Common myeloid progenitor, CD34-positive (primary cell): Measurements from ENCODE around the gene PDGFA.
"Not testable (repeated sequence)": the region's sequence is repeated elsewhere in the genome, so short reads cannot be mapped to it uniquely, and the experiment has no call there.

Experiments
- CTCF ChIA-PET: fragments of 350-600 bp; sonication (Branson Sonifier 250); formaldehyde crosslinking; loops from one replicate; lab custom pipeline; 2021; ENCODE audit warnings: antibody characterized with exemption; lab: Charles Lee
- POLR2A ChIA-PET: fragments of 350-600 bp; sonication (Branson Sonifier 250); formaldehyde crosslinking; loops from one replicate; lab custom pipeline; 2021; ENCODE audit warnings: antibody characterized with exemption; lab: Charles Lee
- DNase-seq, 3 donors: peaks; one replicate each; pipeline versions ENCODE4 v3.0.0 to v3.0.0-alpha.2; 2013
- H3K27ac ChIP-seq, 2 experiments: 1 replicate in 1 of 2; 2 replicates in 1 of 2; pipeline ENCODE4 v1.7.0; 2013; ENCODE audit warnings: inconsistent platforms in 2 of 2, low read length in 2 of 2, mild to moderate bottlenecking in 2 of 2, low read depth in 1 of 2, moderate library complexity in 1 of 2; ENCODE audit not compliant: severe bottlenecking in 2 of 2, insufficient read depth in 1 of 2, poor library complexity in 1 of 2
- H3K27me3 ChIP-seq, 5 experiments: replicated peaks in 2 of 5; 1 replicate in 3 of 5; 2 replicates in 2 of 5; pipeline versions ENCODE4 v1.6.1 to v1.7.0; 2013; ENCODE audit warnings: low read length in 4 of 5, mild to moderate bottlenecking in 2 of 5, moderate library complexity in 2 of 5, inconsistent platforms in 1 of 5; ENCODE audit not compliant: insufficient read depth in 5 of 5, control insufficient read depth in 4 of 5
- H3K36me3 ChIP-seq, 4 experiments: 1 replicate in 2 of 4; 2 replicates in 2 of 4; pipeline versions ENCODE4 v1.6.1 to v1.7.0; 2013; ENCODE audit warnings: low read length in 3 of 4, control low read depth in 1 of 4, mild to moderate bottlenecking in 1 of 4; ENCODE audit not compliant: control insufficient read depth in 4 of 4, insufficient read depth in 4 of 4
- H3K4me1 ChIP-seq, 4 experiments: 1 replicate in 3 of 4; 2 replicates in 1 of 4; pipeline versions ENCODE4 v1.6.1 to v1.7.1; 2013; ENCODE audit warnings: low read length in 3 of 4, mild to moderate bottlenecking in 3 of 4, control low read depth in 1 of 4, inconsistent platforms in 1 of 4, moderate library complexity in 1 of 4; ENCODE audit not compliant: control insufficient read depth in 4 of 4, insufficient read depth in 4 of 4; ENCODE audit errors: control extremely low read depth in 1 of 4
- H3K4me3 ChIP-seq, 7 experiments: 1 replicate in 4 of 7; 2 replicates in 3 of 7; pipeline versions ENCODE4 v1.5.1 to v1.7.0; 2013; ENCODE audit warnings: mild to moderate bottlenecking in 7 of 7, low read length in 6 of 7, moderate library complexity in 6 of 7, inconsistent platforms in 2 of 7, low read depth in 2 of 7, control low read depth in 1 of 7; ENCODE audit not compliant: insufficient read depth in 4 of 7, control insufficient read depth in 1 of 7; ENCODE audit errors: extremely low read depth in 1 of 7
- H3K9me3 ChIP-seq, 5 experiments: 1 replicate in 4 of 5; 2 replicates in 1 of 5; pipeline versions ENCODE4 v1.6.1 to v1.7.1; 2013; ENCODE audit warnings: low read length in 4 of 5, mild to moderate bottlenecking in 2 of 5, inconsistent platforms in 1 of 5, low read depth in 1 of 5, moderate library complexity in 1 of 5; ENCODE audit not compliant: control insufficient read depth in 4 of 5, insufficient read depth in 2 of 5; ENCODE audit errors: control extremely low read depth in 1 of 5
- WGBS: methylation state at CpG from one replicate; pipeline ENCODE4 v1.1.5; 2013; ENCODE audit not compliant: insufficient coverage; 5-methylcytosine and 5-hydroxymethylcytosine counted together

Gene PDGFA

DNA sequence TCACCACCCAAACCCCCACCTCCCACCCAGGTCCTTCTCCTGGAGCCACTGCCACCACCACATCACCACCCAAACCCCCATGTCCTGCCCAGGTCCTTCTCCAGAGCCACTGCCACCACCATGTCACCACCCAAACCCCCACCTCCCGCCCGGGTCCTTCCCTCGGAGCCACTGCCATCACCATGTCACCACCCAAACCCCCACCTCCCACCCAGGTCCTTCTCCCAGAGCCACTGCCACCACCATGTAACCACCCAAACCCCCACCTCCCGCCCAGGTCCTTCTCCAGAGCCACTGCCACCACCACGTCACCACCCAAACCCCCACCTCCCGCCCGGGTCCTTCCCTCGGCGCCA, 31.9 kb upstream of the PDGFA start:
- H3K27ac ChIP-seq, H3K9me3 ChIP-seq, CTCF ChIA-PET, POLR2A ChIA-PET, H3K4me1 ChIP-seq, H3K27me3 ChIP-seq, H3K4me3 ChIP-seq, DNase-seq, H3K36me3 ChIP-seq: not testable (repeated sequence)
- 100% methylated on average over 3 of the region's 9 CpGs for WGBS

DNA sequence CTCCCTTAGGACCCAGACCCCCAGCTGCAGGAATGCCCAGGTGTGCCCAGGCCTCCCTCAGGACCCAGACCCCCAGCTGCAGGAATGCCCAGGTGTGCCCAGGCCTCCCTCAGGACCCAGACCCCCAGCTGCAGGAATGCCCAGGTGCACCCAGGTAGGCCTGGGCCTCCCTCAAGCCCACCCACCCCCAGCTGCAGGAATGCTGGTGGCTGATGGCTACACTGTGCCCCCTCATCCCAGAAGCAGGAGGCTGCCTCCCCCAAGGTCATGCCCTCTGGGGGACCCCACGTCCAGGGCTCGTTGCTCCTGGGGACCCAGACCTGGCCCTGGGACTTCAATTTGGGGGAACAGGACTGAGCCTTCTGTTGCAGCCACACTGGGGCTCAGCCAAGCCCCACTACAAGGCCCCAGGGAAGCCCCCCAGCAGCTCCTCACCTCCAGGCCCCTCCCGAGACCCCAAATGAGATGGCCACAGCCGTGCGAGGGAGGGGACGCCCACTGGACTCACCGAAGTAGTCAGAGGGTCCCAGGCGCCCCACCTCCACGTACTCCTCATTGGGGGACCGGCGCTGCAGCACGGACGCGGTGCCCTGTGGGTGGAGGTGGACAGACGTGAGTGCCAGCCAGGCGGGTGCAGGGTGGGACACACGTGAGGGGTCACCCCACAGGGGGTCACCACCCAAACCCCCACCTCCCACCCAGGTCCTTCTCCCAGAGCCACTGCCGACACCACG, 31.4 kb upstream of the PDGFA start:
- POLR2A ChIA-PET: no interaction called here
- CTCF ChIA-PET: no interaction called here
- no peak overlapping the region for H3K27ac ChIP-seq
- peaks cover 0 to 2% (median 0%) of the 10 kb centered on the region in 4 experiments for H3K36me3 ChIP-seq
- no peaks in the 10 kb centered on the region for H3K9me3 ChIP-seq
- 99% methylated on average over 14 of the region's 19 CpGs for WGBS
- DNase-seq: no peak
- H3K4me1 ChIP-seq: no peaks in the 10 kb centered on the region
- H3K4me3 ChIP-seq: no peak overlapping the region
- H3K27me3 ChIP-seq: no peaks in the 10 kb centered on the region

DNA sequence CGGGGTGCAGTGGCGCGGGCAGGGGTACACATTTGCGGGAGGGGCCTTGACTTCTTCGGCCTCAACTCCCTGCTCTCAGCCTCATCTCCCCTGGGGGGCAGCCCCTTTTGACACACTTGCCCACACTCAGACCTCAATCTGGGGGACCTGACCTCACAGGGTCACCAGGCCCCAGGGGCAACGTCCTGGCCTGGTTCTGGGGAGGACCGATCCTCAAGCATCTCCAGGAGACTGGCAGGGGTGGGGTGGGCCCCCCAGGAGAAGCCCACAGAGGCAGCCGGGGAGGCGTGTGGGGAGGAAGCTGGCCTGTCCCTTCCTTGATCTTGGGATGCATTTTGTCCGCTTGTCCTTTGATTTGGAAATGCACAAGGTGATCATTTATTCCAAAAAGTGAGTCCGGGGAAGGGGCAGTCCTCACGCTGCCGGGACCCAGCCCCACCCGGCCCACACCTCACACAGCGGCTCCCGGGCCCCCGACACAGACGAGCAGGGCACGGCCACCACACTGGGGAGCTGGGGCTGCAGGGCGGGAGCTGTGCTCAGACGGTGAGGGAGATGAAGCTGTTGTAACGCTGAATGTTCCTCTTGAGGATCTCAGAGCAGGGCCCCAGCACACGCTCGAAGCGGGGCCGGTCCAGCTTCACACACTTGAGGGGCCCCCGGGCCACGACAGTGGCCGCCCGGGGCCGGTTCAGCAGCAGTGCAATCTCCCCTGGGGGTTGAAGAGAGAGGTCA, 30.4 kb upstream of the PDGFA start:
- Histone ChIP-seq H3K9me3 (peaks cover 0 to 4% (median 0%) of the 10 kb centered on the region in 5 experiments), H3K4me3 (no peak overlapping the region), H3K27me3 (no peaks in the 10 kb centered on the region), H3K36me3 (peaks cover 0 to 2% (median 0%) of the 10 kb centered on the region in 4 experiments), H3K4me1 (no peaks in the 10 kb centered on the region), H3K27ac (no peak overlapping the region)
- POLR2A ChIA-PET: no interaction called here
- WGBS: 99% methylated on average over 31 of the region's 31 CpGs
- CTCF ChIA-PET: no interaction called here
- no peak for DNase-seq

DNA sequence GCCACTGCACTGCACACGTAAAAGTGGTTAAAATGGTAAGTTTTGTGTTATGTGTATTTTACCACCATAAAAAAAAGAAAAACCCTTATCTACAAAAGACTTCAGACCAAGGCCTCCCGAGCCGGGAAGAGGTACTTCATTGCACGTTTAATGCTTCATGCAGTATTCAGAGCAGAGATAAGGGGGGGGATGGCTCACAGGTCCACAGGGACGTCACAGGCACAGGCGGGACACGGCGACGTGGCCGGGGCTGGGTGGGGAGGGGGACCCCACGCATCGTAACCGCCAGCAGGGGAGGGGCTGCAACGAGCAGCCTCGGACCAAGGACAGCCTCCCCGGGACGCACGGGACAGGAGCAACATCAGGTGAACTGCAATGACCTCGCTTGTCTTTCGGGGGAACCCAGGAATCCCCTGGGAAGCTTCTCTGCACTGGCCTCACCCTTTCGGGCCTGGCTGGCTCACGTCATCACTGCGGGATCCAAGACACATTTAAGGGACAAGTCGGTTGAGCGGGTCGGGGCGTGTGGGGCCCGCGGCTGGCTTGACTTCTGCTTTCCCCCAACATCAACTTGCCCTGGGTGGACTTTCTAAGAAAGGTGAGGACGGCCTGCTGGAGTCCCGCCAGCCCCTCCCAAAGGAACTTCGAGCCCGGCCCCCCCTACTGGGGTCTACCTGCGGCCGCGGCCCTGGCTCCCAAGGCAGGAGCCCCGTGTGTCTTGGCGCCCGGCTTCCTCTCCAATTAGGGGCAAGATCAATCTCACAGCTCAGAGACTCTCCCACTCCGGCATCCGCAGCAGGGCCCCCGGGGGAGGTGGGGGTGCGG, 29.6 kb upstream of the PDGFA start:
- no peaks in the 10 kb centered on the region for H3K27me3 ChIP-seq
- POLR2A ChIA-PET: no interaction called here
- CTCF ChIA-PET: no interaction called here
- H3K4me1 ChIP-seq: no peaks in the 10 kb centered on the region
- peaks cover 0 to 2% (median 0%) of the 10 kb centered on the region in 4 experiments for H3K36me3 ChIP-seq
- peaks cover 0 to 4% (median 0%) of the 10 kb centered on the region in 5 experiments for H3K9me3 ChIP-seq
- no peak for DNase-seq
- H3K4me3 ChIP-seq: no peak overlapping the region
- WGBS: 98% methylated on average over 38 of the region's 43 CpGs
- no peak overlapping the region for H3K27ac ChIP-seq

DNA sequence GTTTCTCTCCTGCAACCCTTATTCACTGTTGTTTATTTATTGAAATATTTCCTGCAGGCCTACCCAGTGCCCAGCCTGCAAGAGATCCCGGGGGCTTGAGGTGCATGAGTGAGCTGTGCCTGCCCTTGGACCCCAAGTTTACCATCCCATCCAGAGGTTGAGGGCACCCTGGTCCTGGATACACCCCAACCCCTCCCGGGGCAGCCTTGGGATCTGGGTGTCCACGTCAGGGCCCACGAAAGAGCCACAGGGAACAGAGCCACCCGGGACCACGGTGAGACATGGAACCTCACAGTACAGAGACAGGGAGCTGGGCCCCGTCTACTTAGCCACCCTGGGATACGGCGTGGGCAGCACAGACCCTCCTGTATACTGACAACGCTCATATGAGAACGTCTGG, 28.8 kb upstream of the PDGFA start:
- Histone ChIP-seq H3K27ac (no peak overlapping the region), H3K36me3 (peaks cover 0 to 2% (median 0%) of the 10 kb centered on the region in 4 experiments), H3K9me3 (peaks cover 0 to 4% (median 0%) of the 10 kb centered on the region in 5 experiments), H3K4me3 (no peak overlapping the region), H3K27me3 (no peaks in the 10 kb centered on the region), H3K4me1 (no peaks in the 10 kb centered on the region)
- POLR2A ChIA-PET: no interaction called here
- CTCF ChIA-PET: no interaction called here
- WGBS: 97% methylated on average over 10 of the region's 11 CpGs
- DNase-seq: no peak

DNA sequence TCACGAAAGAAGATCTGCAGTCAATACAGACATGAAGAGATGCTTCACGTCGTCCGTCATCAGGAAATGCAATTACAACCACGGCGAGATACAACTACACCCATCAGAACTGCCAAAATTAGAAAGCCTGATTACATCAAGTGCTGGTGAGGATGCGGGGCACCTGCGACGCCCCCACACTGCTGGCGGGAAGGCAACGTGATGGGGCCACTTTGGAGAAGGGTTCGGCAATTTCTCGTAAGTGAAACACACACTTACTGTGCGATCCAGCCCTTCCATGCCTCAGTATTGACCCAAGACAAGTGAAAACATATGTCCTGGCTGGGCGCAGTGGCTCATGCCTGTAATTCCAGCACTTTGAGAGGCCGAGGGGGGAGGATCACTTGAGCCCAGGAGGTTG, 25.8 kb upstream of the PDGFA start:
- ChIA-PET CTCF (no interaction called here), POLR2A (no interaction called here)
- Histone ChIP-seq H3K27ac (no peak overlapping the region), H3K36me3 (peaks cover 0 to 2% (median 0%) of the 10 kb centered on the region in 4 experiments), H3K27me3 (no peaks in the 10 kb centered on the region), H3K9me3 (peaks cover 0 to 4% (median 0%) of the 10 kb centered on the region in 5 experiments), H3K4me3 (no peak overlapping the region), H3K4me1 (peaks cover 0 to 8% (median under 1%) of the 10 kb centered on the region in 4 experiments)
- no peak for DNase-seq
- WGBS: 97% methylated on average over 16 of the region's 16 CpGs
